Measurements from ENCODE around the gene PDIA6. TPM values are rescaled to one million over a fixed set of nuclear protein-coding genes. Genes with fewer than 3 reads are reported as not detected.

The PDIA6 gene
- total RNA-seq, 6 experiments from 2014 or later, result 336 to 356 (median 351) TPM

GRCh38 chr2:10793816-10794215 lies 18.8 kb downstream of the PDIA6 start:
- H3K4me1 Mint-ChIP-seq (ENCODE audit: low read depth), result peaks cover 3% of the 10 kb centered on the region
- no peak overlapping the region for H3K4me3 Mint-ChIP-seq
- H3K36me3 Mint-ChIP-seq (ENCODE audit: low read depth), result peaks cover 21% of the 10 kb centered on the region

DNA sequence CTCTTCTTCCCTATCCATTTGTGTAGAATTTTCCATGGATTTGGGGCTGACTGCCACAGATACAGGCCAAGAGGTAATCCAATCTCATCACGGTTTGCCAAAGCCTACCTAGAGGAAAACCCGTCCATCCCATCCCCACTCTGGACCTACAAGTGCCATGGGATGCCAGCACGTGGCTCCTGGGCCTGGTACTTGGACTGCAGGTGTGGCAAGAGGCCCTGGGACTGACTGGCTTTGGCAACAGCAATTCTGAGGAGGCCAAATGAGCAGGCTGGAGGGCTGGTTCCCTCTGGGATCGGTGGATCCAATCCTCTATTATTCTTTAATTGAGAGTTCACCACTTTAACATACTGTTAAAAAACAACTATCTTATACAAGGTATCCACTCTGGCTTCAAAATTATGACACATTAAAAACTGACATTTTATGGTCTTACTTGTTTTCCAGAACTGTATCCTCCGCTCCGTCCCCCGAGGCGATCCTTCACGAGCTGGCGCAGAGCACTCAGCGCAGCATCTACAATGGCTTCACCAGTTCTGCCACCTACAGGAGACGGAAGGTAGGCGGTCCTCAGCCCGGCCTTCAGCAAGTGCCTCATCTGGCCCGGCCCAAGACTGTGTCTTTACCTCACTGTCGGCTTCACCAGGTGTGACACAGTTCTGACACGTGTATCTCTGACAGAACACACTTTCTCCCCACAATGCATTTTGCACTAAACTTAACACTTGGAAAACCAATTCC lies 19.8 kb downstream of the PDIA6 start:
- Mint-ChIP-seq H3K27me3 (ENCODE audit: insufficient read depth) (no peaks in the 10 kb centered on the region), H3K27ac (no peak overlapping the region), H3K4me3 (no peak overlapping the region), H3K9me3 (no peaks in the 10 kb centered on the region), H3K4me1 (ENCODE audit: low read depth) (no peaks in the 10 kb centered on the region), H3K36me3 (ENCODE audit: low read depth) (peaks cover 26% of the 10 kb centered on the region)
- DNase-seq, result no peak
- peak; percentile 34 for TF ChIP-seq CTCF (IDR thresholded peaks at IDR 0.05)

More at GRCh38 chr2:10793816-10794215, 18.8 kb downstream of the PDIA6 start:
- TF ChIP-seq CTCF (IDR thresholded peaks at IDR 0.05), result no peak
- Mint-ChIP-seq H3K9me3 (no peaks in the 10 kb centered on the region), H3K27me3 (ENCODE audit: insufficient read depth) (no peaks in the 10 kb centered on the region), H3K27ac (no peak overlapping the region)
- no peak for DNase-seq

DNA sequence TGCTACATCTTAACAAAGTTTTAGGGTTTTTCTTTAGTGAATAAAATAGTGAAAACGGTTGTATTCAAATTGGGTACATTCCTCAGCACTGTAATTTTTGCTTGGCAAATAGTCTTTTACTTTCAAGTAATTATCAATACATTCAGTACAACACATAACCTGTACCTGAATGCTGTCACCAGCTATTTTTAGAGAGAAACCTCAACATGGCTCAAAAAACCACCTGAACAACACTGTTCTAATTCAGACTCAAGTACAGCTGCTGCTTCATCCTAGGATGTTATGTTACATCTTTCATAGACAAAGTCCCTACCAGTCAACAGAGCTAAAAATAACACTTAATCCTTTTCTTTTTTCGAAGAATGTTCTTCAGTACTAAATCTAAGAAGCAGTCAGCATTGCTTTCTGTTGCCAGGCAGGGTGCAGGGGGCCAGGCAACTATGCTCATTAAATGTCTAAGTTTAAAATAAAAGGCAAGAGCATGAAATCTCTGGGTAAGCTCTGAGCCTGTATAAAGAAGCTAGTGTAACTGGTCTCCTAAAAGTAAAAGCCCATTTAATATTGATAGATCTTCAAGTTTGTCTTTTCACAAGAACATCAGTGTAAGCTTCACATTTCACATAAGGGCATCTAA lies 20.5 kb downstream of the PDIA6 start:
- Mint-ChIP-seq H3K27me3 (ENCODE audit: insufficient read depth) (no peaks in the 10 kb centered on the region), H3K4me3 (no peak overlapping the region), H3K36me3 (ENCODE audit: low read depth) (peaks cover 33% of the 10 kb centered on the region), H3K27ac (no peak overlapping the region), H3K9me3 (no peaks in the 10 kb centered on the region), H3K4me1 (ENCODE audit: low read depth) (no peaks in the 10 kb centered on the region)
- no peak for DNase-seq
- no peak for TF ChIP-seq CTCF (IDR thresholded peaks at IDR 0.05)

DNA sequence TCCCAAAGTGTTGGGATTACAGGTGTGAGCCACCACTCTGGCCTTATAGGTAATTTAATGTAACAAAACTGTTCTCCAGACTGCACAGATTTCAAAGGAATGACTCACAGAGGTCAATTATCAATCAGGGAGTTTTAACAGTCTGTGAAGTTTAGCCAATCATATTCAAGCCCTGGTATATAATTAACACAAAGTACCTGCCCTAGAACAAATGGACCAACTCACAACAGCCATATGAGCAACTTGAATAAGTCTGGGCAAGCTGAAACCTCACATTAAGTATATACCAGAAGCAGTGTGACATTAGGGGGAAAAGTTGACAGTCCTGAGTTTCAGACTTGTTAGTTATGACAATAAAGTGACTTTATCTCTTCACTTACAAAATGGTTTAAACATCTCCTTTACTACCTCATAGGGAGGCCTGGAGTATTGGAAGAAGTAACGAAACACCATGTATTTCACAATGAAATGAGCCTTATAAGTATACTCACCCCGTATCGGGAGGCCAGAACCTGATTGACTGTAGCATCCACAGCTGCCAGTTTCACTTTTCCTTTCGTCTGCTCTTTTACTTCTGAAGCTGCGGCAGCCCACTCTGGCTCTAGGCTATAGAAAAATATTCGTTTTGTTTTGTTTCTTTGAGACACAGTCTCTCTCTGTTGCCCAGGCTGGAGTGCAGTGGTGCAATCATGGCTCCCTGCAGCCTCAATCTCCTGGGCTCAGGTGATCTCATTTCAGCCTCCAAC lies 22.2 kb downstream of the PDIA6 start:
- no peak for DNase-seq

More for the DNA sequence above, 22.2 kb downstream of the PDIA6 start:
- Mint-ChIP-seq H3K27ac (no peak overlapping the region), H3K4me1 (ENCODE audit: low read depth) (no peaks in the 10 kb centered on the region; the same call in 1 of the 2 replicates), H3K4me3 (no peak overlapping the region), H3K27me3 (ENCODE audit: insufficient read depth) (peaks cover 2% of the 10 kb centered on the region; the same call in 1 of the 2 replicates), H3K9me3 (no peaks in the 10 kb centered on the region), H3K36me3 (ENCODE audit: low read depth) (peaks cover 34% of the 10 kb centered on the region)
- no peak for TF ChIP-seq CTCF (IDR thresholded peaks at IDR 0.05)
